Esophagus (tissue), 2 donors: Measurements from ENCODE around the gene GPR157. TPM values are rescaled to one million over a fixed set of nuclear protein-coding genes. Genes with fewer than 3 reads are reported as not detected.

Experiments used
- H3K27ac ChIP-seq, 2 donors: one replicate each; pipeline ENCODE4 v1.5.1; 2013; ENCODE audit warnings: low read depth in 2 of 2, mild to moderate bottlenecking in 2 of 2, inconsistent platforms in 1 of 2, low read length in 1 of 2, moderate library complexity in 1 of 2
- H3K27me3 ChIP-seq, 2 donors: one replicate each; pipeline ENCODE4 v1.6.1; 2013; ENCODE audit warnings: low read length in 2 of 2, control low read depth in 1 of 2, mild to moderate bottlenecking in 1 of 2; ENCODE audit not compliant: insufficient read depth in 2 of 2, control insufficient read depth in 1 of 2
- H3K36me3 ChIP-seq, 2 donors: one replicate each; pipeline ENCODE4 v1.6.1; 2013; ENCODE audit warnings: low read length in 1 of 2; ENCODE audit not compliant: control insufficient read depth in 2 of 2, insufficient read depth in 2 of 2
- H3K4me1 ChIP-seq, 2 donors: one replicate each; pipeline ENCODE4 v1.6.1; 2013; ENCODE audit warnings: low read length in 1 of 2; ENCODE audit not compliant: control insufficient read depth in 2 of 2, insufficient read depth in 2 of 2
- H3K4me3 ChIP-seq, 2 donors: one replicate each; pipeline ENCODE4 v1.5.1; 2013; ENCODE audit warnings: low read length in 2 of 2, mild to moderate bottlenecking in 2 of 2, low read depth in 1 of 2, moderate library complexity in 1 of 2
- H3K9me3 ChIP-seq, 2 donors: one replicate each; pipeline ENCODE4 v1.6.1; 2013; ENCODE audit warnings: mild to moderate bottlenecking in 2 of 2, low read depth in 1 of 2, low read length in 1 of 2, moderate library complexity in 1 of 2; ENCODE audit not compliant: control insufficient read depth in 2 of 2, insufficient read depth in 1 of 2
- WGBS, 2 donors: extraction: QIAGEN DNeasy Blood & Tissue Kit; methylation state at CpG; one replicate each; pipeline ENCODE4 v1.1.7; 2013; 5-methylcytosine and 5-hydroxymethylcytosine counted together
- polyA plus RNA-seq, 2 donors: library from polyadenylated mRNA; stranded (reverse); fragments of 200-250 nt; gene quantifications; one replicate each; pipeline ENCODE4 v1.2.3, GENCODE V29; 2013
- donor health status: healthy with polysubstance abuse.
- donor health status: Bipolar disorder and iron deficiency.

GPR157 gene
- polyA plus RNA-seq, 2 donors, result 15.7 to 15.9 TPM

DNA sequence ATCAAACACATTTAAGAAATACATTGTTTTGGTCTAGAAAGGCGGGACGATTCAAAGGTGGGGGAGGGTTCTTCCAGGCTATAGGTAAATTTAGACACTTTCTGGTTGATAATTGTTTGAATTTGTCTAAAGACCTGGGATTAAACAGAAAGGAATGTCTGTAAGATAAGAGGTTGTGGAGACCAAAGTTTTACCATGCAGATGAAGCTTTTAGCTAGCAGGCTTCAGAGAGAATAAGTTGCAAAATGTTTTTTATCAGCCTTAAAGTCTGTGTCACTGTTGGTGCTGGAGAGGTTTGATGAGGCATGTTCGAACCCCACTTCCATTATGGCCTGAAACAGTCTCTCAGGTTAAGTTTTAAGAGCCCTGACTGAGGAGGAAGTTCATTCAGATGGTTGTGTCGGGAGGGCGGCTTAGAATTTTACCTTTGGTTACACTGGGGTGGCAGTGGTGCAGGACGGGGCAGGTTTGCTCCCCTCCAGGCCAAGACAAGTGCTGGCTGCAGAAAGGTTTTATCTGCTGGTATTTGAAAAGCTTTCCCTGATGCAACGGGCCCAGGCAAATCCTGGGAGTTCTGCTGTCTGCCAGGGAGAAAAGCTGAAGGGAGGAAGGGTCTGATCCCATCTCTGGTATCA is 43.5 kb downstream of the GPR157 start:
- no peaks in the 10 kb centered on the region for H3K36me3 ChIP-seq
- WGBS, 2 donors, result 44 to 62% methylated on average over 7 of the region's 7 CpGs
- no peaks in the 10 kb centered on the region for H3K9me3 ChIP-seq
- H3K4me1 ChIP-seq, result peaks cover 0 to 5% of the 10 kb centered on the region in 2 donors
- no peaks in the 10 kb centered on the region for H3K27me3 ChIP-seq
- no peak overlapping the region for H3K4me3 ChIP-seq
- H3K27ac ChIP-seq, result peak overlapping the region; percentile 54 to 84

DNA sequence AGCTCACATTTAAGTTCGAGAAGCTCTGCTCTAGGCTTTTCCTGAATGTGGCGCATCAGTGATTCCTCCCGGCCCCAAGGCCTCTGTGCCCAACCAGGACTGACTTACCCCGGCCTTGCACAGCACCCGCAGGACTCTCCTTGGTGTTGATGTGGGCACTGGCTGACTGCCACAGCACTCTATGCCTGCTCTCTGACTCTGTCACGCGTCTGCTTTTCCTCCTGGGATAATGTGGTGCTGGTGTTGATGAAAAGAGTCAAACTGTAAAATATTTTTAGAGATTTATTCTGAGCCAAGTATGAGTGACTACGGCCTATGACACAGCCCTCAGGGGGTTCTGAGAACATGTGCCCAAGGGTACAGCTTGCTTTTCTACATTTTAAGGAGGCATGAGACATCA is 44.0 kb downstream of the GPR157 start:
- WGBS, 2 donors, result 37 to 61% methylated on average over 8 of the region's 8 CpGs
- peak overlapping the region; percentile 54 to 84 for H3K27ac ChIP-seq
- H3K9me3 ChIP-seq, result no peaks in the 10 kb centered on the region
- no peaks in the 10 kb centered on the region for H3K36me3 ChIP-seq
- no peak overlapping the region for H3K4me3 ChIP-seq
- H3K4me1 ChIP-seq, result peaks cover 0 to 6% of the 10 kb centered on the region in 2 donors
- no peaks in the 10 kb centered on the region for H3K27me3 ChIP-seq

DNA sequence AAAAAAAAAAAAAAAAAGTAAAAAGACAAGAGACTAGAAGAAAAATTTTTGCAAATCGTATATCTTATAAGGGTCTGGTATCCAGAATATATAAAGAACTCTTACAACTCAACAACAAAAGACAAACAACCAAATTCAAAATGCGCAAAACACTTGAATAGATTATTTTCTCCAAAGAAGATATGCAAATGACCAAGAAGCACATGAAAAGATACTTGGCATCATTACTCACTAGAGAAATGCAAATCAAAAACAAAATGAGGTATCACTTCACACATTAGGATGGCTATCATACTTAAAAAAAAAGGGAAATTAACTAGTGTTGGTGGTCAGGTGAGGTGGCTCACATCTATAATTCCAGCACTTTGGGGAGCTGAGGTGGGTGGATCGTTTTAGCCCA is 47.4 kb downstream of the GPR157 start:
- H3K4me3 ChIP-seq, result no peak overlapping the region
- H3K9me3 ChIP-seq, result no peaks in the 10 kb centered on the region
- peak overlapping the region in 1 of 2 donors; percentile 54 for H3K27ac ChIP-seq
- H3K36me3 ChIP-seq, result no peaks in the 10 kb centered on the region
- 84 to 87% methylated on average over 3 of the region's 3 CpGs for WGBS, 2 donors
- H3K4me1 ChIP-seq, result peaks cover 0 to 9% of the 10 kb centered on the region in 2 donors
- H3K27me3 ChIP-seq, result no peaks in the 10 kb centered on the region

DNA sequence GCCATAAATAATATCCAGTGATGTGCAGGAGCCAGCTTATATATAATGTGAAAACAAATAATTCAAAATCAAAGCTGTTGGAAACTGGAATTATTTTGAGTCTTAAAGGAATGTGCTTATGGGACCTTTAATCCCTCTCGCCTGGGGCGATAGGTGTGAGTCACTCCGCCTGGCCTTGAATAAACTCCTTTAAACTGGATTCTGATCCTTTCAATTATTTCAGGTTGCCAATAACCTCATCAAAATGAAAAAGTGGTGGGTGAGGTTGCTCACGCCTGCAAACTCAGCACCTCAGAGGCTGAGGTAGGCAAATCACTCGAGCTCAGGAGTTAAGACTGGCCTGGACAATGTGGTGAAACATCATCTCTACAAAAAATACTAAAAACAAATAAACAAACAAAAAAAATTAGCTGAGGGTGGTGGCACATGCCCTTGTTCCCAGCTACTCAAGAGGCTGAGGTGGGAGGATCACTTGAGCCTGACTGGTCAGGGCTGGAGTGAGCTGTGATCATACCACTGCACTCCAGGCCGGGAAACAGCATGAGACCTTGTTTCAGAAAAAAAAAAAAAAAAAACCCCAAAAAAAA is 48.1 kb downstream of the GPR157 start:
- 55 to 61% methylated on average over 6 of the region's 6 CpGs for WGBS, 2 donors
- Histone ChIP-seq H3K27ac (peak overlapping the region; percentile 54 to 77), H3K9me3 (no peaks in the 10 kb centered on the region), H3K4me3 (no peak overlapping the region), H3K36me3 (no peaks in the 10 kb centered on the region), H3K4me1 (peaks cover 0 to 9% of the 10 kb centered on the region in 2 donors), H3K27me3 (no peaks in the 10 kb centered on the region)

DNA sequence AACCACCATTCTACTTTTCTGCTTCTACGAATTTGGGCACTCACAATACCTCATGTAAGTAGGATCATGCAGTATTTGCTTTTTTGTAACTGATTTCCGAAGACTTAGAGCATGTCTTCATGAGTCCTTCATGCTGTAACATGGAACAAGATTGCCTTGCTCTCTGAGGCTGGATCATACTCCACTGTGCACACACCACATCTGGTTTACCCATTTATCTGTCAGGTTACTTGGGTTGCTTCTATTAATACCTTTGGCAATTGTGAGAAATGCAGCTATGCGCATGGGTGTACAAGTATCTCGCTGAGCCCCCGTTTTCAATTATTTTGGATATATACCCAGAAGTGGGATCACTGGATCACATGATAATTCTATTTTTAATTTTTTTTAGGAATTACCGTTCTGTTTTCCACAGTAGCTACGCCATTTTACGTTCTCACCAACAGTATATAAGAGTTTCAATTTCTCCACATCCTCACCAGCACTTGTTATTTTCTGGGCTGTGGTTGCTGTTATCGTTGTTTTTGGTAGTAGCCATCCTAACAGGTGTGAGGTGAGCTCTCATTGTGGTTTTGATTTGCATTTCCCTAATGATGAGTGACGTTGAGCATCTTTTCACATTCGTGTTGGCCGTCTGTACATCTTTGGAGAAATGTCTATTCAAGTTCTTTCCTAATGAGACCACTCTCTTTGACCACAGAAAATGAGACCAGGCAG is 48.8 kb downstream of the GPR157 start:
- Histone ChIP-seq H3K36me3 (no peaks in the 10 kb centered on the region), H3K9me3 (no peaks in the 10 kb centered on the region), H3K4me1 (peaks cover 0 to 6% of the 10 kb centered on the region in 2 donors), H3K4me3 (no peak overlapping the region), H3K27me3 (no peaks in the 10 kb centered on the region), H3K27ac (peak overlapping the region; percentile 33 to 54)
- WGBS, 2 donors, result 65 to 72% methylated on average over 12 of the region's 12 CpGs

DNA sequence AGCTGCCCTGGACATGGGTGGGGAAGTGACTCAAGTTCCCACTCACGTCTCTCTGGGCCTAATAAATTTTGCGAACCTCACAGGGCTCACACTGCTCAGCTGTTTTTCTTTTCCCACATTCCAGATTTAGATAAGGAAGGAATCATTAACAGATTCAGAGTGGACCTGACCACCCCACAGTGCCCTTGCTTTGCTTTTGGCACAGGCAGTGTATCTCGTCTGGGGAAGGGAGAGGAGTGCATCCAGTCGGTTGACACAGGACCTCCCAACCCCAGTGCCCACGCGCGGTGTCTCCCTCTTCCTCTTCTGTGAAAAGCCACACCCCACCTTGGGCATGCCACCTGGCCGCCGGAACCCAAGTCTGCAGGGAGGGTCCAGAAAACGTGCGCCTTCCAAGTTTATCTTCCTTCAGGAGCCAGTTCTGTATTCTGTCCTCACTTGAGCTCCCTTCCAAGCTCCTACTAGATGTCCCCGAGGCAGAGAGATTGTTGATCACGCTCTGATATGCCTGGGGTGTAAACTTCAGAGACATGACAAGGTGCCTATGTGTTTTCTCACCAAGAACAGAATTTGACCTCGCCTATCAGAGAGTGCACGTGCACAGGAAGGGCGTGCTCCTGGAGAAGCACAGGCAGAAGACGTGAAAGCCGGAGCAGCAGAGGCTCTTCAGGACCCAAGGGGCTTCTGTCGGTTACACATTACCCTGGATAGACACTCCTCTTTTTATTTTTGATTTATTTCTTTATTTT is 50.0 kb downstream of the GPR157 start:
- 41 to 46% methylated on average over 19 of the region's 19 CpGs for WGBS, 2 donors
- H3K27me3 ChIP-seq, result no peaks in the 10 kb centered on the region
- H3K27ac ChIP-seq, result peak overlapping the region; percentile 51 to 83

DNA sequence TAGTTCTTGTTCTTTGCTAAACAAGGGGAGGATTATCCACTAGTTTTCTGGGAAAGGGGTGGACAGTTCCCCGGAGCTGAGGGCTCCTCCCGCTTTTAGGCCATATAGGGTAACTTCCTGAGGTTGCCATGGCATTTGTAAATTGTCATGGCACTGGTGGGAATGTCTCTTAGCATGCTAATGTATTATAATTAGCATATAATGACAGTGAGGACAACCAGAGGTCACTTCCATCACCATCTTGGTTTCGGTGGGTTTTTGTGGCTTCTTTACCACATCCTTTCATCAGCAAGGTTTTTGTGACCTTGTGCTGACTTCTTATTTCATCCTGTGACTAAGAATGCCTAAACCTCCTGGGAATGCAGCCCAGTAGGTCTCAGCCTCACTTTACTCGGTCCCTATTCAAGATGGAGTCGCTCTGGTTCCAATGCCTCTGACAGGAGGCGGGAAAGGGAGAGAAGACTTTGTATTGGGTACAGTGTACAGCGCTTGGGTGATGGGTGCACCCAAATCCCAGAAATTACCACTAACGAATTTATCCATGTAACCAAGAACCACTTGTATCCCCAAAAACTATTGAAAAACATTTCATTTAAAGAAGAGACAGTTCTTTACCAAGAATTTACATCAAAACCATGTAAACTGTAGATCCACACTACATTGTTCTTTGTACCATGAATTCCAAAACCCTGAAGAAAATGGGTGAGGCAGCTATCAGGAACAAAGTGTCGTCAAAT is 50.7 kb downstream of the GPR157 start:
- H3K9me3 ChIP-seq, result no peaks in the 10 kb centered on the region
- H3K4me3 ChIP-seq, result no peak overlapping the region
- H3K27me3 ChIP-seq, result no peaks in the 10 kb centered on the region
- no peaks in the 10 kb centered on the region for H3K36me3 ChIP-seq
- 62 to 69% methylated on average over 9 of the region's 9 CpGs for WGBS, 2 donors
- H3K27ac ChIP-seq, result peak overlapping the region; percentile 51 to 87
- peaks cover 0 to 6% of the 10 kb centered on the region in 2 donors for H3K4me1 ChIP-seq

More for the DNA sequence above, 50.0 kb downstream of the GPR157 start:
- Histone ChIP-seq H3K36me3 (no peaks in the 10 kb centered on the region), H3K9me3 (no peaks in the 10 kb centered on the region), H3K4me3 (no peak overlapping the region), H3K4me1 (peaks cover 0 to 6% of the 10 kb centered on the region in 2 donors)

DNA sequence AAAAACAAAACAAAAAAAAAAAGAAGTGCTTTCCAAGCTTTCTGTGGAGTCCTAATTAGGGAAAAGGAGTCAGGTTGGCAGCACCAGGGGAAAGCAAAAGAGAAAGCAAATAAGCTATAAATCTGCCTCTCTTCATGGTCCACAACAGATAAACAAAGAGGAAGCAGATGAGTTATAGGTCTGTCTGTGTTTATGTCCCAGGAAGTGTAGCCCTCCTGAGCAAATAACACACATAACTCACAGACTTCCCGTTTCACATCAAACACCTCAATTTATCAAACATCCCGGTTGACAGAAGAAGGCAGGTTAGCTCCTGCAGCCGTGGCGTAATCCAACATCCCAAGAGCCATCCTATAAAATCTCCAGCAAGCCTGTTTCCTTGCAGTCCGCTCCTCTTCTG is 53.9 kb downstream of the GPR157 start:
- Histone ChIP-seq H3K36me3 (no peaks in the 10 kb centered on the region), H3K27ac (peak overlapping the region in 1 of 2 donors; percentile 9), H3K27me3 (no peaks in the 10 kb centered on the region), H3K4me3 (no peak overlapping the region), H3K9me3 (no peaks in the 10 kb centered on the region), H3K4me1 (peaks cover 5 to 6% of the 10 kb centered on the region in 2 donors)
- 23 to 30% methylated on average over 5 of the region's 5 CpGs for WGBS, 2 donors

DNA sequence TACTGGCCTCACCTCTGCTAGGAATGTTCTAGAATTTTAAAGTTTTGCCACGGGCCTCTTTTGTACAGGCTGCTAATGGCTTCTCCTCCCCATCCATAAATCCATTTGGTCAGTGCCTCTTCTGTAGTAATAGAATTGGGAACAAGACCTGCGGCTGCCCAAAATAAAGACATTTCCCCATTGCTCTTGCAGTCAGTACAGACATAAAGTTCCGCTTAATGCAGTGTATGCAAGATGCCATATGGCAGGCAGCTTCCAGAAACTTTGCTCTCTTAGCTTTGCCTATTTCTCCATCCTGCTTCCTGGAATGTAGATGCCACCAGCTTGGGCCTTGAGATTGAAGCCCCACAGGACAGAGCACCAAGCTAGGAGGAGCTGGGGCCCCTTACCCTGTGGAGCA is 55.8 kb downstream of the GPR157 start:
- WGBS, 2 donors, result 87 to 93% methylated on average over 3 of the region's 3 CpGs
- Histone ChIP-seq H3K27ac (no peak overlapping the region), H3K27me3 (no peaks in the 10 kb centered on the region), H3K4me3 (no peak overlapping the region), H3K36me3 (no peaks in the 10 kb centered on the region), H3K4me1 (peaks cover 5% of the 10 kb centered on the region in 2 donors), H3K9me3 (no peaks in the 10 kb centered on the region)
